Midbrain (tissue), 1 donor: ENCODE measurements around the gene ATF4.

Experiments
- DNase-seq: peaks from one replicate; lab custom pipeline; 2025; lab: John Stamatoyannopoulos, UW

The ATF4 gene

DNA sequence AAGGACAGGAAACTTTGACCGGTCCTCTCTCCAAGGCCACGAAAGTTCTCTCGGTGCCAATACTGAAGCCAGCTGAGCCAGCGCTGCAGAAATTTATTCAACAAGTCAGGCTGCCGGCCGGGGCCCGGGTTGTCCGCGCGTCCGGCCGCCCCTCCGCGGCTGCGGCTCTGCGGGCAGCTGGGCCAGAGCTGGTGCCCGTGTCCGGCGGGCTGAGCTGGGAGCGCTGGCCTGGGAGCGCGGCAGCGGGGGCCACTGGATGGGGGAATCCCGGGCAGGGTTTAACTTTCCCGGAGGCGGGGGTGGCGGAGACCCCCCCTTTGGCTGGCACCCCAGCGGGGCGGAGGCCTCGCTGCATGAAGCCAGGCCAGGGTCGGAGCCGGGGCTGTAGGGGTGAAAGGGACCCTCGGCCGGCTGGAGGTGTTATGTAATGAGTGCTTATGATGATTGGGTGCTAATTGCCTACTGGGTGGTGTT lies 37.9 kb downstream of the ATF4 start:
- no peak for DNase-seq

DNA sequence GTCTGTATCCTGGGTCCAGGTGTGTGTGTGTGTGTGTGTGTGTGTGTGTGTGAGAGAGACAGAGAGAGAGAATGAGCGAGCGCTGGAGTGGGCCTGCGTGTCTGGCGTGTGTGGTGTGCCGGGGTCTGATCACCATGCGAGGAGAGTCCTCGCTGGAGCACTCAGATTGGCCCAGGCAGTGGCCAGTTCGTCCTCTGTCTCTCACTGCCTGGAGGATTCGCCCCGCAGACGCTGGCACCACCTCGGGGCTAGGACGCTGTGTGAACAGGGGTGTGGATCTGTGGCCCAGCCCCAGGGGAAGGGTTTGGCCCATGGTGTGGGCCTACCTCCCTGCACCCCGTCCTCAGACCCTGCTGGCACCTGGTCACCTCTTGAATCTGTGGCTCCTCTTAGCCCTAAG lies 38.6 kb downstream of the ATF4 start:
- DNase-seq, result no peak

DNA sequence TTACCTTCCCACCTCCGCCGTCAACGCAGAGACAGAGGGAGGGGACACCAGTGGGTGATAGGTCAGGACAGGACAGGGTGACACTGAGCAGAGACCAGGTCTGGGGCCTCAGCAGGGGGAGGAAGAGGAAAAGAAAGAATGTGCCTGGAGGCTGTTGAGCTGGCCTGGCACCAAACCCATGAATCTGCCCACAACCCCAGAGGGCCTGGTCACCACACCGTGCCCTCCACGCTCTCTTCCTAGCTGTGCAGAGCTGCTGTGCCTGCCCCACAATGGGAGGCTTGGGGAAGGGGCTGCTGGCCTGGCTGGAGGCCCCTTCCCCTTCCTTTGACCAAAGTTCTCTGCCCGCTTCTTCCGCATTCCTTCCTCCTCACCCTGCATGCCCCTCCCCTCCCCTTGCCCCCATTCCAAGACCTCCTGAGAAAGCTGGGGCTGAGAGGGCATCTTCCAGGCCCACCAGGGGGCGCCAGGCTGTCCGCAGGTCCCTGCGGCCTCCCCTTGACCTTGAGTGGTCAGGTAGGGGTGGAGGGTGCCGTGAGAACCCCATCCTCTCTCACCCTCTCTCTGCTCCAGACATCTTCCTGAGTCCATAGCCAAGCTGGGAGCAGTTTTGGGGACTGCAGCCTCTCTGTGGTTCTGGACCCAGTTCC lies 39.2 kb downstream of the ATF4 start:
- no peak for DNase-seq

DNA sequence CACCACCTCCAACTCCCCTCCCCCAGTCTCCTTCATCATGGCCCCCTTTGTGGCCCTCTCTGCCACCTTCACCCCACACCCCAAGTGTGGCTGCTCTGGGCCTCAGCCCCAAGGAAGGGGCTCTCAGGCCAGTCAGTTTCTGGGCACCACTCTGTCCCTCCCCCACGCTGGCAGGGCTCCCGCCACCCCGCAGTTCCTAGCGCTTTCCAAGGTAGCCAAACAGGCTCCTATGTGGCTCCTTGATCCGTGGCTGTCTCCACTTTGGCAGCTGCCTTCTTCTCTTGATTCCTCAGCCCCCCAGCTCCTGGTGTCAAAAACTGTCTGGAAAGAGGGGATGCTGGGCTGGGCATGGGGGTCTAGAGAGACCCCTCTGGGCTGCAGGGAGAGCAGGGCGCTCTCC lies 39.8 kb downstream of the ATF4 start:
- DNase-seq, result no peak

DNA sequence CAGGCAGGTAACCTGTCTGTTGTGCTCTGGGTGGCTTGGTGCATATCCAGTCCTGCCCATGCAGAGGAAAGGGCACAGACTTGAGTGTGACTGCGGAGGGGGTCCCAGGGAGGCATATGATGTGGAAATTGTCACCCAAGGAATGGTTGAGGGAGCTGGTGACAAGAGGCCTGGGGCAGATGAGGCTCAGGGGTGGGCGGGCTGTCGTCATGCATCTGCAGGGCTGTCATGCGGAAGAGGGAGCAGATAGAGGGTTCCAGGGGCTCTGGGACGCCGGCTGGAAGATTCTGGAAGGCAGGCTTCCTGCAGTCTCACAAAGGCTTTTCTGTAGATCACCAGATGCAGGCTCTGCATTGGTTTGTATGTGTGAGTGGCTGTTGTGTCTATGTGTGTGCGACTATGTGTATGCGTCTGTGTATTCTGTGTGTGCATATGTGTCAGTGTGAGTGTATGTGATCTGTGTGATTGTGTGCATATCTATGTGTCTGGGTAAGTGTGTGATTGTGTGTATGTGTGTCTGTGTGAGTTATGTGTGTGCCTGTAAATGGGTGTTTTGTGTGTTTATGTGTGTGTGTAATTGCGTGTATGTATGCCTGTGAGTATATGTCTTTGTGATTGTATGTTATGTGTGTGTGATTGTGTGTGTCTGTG lies 42.6 kb downstream of the ATF4 start:
- no peak for DNase-seq

DNA sequence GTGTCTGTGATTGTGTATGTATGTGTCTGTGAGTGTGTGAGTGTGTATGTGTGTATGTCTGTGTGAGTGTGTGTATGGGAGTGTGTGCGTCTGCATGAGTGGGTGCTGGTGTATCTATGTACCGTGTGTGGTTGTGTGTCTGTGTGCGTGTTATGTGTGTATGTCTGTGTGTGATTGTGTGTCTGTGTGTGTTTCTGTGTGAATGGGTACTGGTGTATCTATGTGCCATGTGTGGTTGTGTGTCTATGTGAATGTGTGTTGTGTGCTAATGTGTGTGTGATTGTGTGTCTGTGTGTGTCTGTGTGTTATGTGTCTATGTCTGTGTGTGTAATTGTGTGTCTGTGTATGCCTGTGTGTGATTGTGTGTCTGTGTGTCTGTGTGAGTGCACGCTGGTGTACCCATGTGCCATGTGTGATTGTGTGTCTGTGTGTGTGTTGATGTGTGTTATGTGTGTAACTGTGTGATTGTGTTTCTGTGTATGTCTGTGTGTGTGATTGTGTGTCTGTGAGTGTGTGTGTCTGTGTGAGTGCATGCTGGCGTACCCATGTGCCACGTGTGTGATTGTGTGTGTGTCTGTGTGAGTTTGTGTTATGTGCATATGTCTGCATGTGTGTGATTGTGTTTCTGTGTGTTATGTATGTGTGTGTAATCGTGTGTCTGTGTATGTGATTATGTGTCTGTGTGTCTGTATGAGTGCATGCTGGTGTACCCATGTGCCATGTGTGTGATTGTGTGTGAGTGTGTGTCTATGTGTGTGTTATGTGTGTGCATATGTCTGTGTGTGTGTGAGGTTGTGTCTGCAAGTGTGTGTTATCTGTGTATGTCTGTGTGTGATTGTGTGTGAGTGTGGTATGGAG lies 43.4 kb downstream of the ATF4 start:
- no peak for DNase-seq

DNA sequence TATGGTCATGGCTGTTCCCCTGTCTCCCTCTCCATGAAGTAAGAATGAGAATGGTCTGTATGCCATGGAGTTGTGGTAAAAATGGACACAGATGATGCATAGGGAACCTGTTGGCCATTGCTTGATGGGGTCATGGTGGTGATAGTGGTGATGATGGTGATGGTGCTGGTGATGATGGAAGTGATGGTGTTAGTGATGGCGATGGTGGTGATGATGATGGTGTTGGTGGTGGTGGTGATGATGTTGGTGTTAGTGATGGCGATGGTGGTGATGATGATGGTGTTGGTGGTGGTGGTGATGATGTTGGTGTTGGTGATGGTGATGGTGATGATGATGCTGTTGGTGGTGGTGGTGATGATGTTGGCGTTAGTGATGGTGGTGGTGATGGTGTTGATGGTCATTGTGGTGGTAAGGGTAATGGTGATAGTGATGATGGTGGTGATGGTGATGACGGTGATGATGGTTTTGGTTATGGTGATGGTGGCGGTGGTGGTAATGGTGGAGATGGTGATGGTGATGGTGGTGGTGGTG lies 45.1 kb downstream of the ATF4 start:
- no peak for DNase-seq

DNA sequence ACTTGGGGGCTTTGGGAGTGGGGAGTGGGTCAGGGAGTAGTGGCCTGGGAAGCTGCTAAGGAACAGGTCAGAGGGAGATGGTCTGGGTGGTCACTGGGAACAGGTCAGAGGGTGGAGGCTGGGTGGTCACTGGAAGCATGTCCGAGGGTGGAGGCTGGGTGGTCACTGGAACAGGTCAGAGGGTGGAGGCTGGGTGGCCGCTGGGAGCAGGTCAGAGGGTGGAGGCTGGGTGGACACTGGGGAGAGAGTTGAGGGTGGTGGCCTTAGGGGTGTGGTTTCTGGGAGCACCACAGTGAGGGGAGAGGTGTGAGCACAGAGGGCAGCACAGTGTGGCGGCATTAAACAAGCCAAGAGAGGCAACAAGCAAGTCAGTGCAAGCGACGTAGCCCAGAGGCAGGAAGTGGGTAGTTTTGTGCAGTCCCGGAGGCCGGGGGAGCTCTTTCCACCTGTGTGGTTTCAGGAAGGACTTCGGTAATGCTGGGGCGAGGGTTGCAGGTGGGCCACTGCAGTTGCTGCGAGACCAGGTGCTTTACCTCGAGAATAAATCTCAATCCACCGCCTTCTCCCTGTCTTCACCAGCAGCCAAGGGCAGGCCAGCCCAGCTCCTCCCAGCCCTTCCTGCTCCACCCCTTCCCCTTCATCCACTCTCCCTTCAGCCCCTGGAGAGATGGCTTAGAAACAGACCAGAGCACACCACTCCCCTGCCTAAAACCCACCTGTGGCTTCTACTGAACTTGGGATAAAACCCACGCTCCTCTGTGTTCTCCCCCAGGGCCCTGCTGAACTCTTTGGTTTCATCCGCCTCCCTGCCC lies 47.0 kb downstream of the ATF4 start:
- DNase-seq, result no peak

DNA sequence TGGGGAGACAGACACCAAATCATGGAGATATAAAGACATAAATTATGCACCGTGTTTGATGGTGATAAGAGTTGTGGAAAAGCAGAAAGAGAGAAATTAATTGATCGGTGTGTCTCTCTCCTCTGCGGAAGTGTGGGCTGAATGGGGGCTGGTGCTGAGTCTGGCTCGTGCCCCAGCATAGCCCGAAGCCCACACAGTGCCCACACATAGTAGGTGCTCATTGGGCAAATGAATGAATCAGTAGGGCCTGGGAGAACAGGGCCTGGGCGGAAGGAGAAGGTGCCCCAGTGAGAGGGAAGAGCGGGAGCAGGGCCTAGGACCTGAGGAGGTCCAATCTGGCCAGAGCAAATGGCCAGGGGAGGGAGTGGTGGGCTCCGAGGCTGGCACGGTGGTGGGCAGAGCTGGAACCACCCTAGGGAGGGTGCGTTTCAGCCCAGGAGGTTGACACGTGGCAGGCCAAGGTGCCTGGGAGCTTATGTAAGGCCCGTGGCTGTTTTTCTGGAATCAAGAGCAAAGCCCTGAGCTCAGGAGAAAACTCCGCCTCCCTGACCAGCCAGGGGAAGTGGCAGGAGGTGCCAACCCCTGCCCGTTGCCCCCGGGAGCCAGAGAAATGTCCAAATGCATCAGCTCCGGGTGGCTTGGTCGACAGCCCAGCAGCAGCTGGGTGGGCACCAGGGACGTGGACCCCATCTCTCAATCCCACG lies 48.1 kb downstream of the ATF4 start:
- no peak for DNase-seq

DNA sequence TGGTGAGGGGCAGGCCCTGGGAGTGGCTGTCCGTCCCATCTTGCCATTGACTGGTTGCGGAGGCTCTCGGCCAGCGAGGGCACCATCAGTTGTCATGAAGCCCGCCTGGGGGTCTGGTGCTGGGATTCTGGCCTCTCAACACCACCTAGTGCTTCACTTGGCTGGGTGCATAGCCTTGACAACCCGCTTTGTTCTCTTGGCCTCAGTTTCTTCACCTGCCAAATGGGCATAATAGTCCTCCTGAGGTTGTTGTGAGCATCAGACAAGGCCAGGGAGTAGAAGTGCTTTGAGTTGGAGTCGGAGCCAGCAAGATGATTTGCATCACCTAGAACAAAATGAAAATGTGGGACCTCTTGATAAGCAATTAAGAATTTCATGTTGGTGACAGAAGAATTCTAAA lies 48.7 kb downstream of the ATF4 start:
- no peak for DNase-seq

DNA sequence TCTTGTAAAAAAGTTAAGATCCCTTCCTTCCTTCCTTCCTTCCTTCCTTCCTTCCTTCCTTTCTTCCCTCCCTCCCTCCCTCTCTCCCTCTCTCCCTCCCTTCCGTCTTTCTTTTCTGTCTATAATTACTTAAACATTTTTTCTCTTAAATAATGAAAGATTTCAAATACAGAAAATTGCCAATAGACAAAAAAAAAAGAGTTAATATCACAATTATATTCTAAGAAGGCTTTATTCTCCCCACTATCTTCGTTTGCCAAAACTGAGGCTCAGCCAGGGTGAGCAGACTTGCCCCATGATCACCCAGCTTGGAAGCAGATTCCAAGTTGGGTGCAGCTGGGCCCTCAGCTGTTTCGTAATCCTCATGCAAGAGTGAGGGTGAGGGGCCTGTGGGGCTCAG lies 49.9 kb downstream of the ATF4 start:
- no peak for DNase-seq

DNA sequence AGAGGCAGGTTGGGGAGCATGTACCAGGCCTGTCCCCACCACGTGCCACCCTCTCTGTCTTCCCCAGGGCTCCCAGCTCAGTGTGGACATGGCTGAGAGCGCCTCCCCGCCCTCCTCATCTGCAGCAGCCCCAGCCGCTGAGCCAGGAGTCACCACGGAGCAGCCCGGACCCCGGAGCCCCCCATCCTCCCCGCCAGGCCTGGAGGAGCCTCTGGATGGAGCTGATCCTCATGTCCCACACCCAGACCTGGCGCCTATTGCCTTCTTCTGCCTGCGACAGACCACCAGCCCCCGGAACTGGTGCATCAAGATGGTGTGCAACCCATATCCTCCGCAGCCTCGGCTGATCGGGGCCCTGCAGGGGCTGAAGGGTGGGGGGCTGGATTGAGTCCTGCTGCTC lies 50.3 kb downstream of the ATF4 start, which contains the start of gene CACNA1I:
Gene CACNA1I (plus strand): TSS at position 89 of the 400 bp plus-strand sequence. CDS start 0 bp downstream, at position 89.
- no peak for DNase-seq

DNA sequence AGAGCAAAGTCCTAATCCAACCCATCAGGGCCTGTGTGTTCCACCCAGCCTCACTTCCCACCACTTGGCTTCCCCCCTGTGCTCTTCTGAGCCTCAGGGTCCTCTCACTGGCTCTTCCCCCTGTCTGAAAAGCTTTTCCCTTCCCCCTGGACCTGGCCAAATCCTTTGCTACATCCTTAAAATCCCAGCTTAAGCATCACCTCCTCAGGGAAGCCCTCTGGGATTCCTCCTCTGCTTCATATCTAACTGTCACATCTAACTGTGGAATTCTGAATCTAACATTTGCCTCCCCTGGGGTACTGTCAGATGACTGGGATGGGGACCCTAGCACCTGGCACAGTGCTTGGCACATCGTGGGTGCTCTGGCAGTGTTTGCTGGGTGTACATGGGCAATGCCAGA lies 51.2 kb downstream of the ATF4 start:
- no peak for DNase-seq
